Germinal center (tissue), 1 donor: ENCODE data around the gene DNER.
"Not testable (repeated sequence)": the region's sequence is repeated elsewhere in the genome, so short reads cannot be mapped to it uniquely, and the experiment has no call there.

Experiments used
- DNase-seq: peaks from one replicate; pipeline ENCODE4 v3.0.0; 2012; ENCODE audit warnings: mixed read lengths, low spot score

The DNER gene, protein sequence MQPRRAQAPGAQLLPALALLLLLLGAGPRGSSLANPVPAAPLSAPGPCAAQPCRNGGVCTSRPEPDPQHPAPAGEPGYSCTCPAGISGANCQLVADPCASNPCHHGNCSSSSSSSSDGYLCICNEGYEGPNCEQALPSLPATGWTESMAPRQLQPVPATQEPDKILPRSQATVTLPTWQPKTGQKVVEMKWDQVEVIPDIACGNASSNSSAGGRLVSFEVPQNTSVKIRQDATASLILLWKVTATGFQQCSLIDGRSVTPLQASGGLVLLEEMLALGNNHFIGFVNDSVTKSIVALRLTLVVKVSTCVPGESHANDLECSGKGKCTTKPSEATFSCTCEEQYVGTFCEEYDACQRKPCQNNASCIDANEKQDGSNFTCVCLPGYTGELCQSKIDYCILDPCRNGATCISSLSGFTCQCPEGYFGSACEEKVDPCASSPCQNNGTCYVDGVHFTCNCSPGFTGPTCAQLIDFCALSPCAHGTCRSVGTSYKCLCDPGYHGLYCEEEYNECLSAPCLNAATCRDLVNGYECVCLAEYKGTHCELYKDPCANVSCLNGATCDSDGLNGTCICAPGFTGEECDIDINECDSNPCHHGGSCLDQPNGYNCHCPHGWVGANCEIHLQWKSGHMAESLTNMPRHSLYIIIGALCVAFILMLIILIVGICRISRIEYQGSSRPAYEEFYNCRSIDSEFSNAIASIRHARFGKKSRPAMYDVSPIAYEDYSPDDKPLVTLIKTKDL

DNA sequence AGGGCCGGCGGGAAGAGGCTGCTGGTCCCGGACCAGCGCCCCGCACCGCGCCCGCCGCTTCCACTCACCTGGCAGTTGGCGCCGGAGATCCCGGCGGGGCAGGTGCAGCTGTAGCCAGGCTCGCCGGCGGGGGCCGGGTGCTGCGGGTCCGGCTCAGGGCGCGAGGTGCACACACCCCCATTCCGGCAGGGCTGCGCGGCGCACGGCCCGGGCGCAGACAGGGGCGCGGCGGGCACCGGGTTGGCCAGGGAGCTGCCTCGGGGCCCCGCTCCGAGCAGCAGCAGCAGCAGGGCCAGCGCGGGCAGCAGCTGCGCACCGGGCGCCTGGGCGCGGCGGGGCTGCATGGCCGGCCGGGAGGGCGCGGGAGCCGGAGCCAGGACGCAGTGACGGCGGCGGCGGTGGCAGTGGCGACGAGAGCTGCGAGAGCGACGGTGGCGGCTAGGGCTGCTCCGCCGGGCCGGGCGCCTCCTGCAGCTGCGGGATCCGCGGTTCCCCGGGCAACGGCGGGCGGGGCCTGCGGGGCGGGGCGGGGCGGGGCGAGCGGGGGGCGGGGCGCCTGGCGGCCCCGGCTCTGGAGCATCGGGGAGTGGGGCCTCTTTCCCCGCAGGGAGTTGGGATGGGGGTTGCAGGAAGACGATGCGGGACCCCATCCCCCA lies at the start of gene DNER:
Gene DNER, minus strand, starts transcription at position 476 of the 656 bp plus-strand sequence. Its CDS starts 132 bp downstream, at position 344.
- peak; percentile 85 for DNase-seq

DNA sequence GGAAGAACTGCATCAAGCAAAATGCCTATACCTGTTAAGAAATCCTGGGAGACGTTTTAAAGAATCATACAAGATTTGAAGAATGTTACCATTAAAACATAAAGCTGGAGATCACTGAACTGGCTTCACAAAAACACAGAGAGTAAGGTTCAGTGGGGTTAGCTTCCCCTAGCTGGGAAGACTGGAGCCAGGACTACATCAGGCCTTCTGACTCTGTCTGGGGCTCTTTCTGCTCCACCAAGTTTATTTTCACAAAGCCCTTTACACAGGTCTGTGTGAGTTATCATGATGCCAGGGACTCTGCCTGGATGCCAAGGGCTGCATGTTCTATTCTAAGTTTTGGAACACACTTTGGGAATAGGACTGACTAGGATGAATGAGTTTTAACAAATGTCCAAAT lies 47.3 kb upstream of the DNER start:
- no peak for DNase-seq

DNA sequence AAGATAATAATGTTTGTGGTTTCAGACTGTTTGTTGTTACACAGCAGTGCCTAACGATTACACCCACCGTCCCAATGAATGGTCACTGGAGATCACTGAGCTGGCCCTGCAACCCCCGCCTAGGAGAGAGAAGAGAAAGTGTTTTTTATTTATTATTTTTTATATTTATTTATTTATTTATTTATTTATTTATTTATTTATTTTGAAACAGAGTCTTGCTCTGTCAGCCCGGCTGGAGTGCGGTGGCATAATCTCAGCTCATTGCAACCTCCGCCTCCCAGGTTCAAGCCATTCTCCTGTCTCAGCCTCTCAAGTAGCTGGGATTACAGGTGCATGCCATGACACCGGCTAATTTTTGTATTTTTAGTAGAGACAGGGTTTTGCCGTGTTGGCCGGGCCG lies 43.1 kb upstream of the DNER start:
- not testable (repeated sequence) for DNase-seq

DNA sequence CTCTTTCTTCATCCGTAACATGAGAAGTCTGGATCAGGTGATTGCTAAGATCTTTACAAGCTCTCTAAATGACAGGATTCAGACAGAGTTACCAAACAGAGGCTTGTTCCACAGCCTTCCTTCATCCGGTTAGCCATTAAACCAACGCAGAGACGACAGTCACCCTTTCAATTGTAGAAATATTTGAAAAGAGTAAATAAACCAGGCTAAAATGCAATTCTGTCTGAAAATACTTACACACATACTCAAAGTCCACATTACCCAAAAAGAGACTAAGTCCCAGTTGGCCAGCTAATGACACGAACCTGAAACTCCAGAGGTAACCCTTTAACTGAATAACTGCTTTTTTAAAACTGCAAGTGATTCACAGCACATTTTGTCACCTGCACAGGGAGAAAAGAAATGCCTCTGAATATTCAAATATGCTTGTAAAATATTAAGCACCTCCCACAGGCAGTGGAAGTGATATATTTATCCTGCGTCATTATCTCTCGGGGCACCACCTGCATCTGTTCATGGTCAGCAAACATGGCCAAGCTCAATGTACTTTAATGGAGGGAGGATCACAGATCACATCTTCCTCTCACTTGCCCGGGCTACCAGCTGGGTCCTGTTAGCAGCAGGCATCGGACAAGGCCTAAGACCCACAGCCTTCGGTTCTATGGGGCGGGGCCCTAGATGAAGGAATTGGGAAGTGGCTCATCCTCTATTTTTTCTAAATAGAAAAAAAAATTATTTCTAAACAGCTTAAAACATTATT lies 38.8 kb upstream of the DNER start:
- no peak for DNase-seq

DNA sequence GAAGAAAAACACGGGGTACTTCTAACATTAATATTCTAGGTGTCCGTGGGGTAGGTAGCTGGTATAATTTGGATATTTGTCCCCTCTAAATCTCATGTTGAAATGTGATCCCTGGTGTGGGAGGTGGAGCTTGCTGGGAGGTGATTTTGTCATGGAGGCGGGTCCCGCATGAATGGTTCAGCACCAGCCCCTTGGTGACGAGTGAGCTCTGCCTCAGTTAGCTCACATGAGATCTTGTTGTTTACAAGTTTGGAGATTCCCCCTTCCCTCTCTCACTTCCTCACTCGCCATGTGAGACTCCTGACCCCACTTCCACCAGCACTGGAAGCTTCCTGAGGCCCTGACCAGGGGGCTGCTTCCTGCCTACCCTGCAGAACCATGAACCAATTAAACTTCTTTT lies 35.4 kb upstream of the DNER start:
- DNase-seq: no peak

DNA sequence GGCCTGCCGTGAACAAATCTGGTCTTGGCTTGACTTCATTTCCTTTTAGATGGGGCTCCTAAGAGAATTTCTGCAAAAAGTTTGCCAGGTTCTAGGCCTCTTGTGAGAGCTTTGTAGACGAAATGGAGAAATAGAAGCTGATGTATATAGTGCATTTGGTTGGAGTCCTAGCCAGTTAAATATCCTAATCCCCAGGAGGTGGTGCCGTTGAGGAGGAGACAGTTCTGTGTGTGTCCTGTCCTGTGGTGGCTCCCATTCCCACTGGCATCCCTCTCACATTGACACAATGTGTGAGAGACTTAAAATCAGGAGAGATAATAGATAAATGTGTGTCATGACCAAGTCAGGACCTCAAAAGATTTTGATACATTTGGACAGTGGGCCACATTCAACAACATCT lies 34.6 kb upstream of the DNER start:
- no peak for DNase-seq

DNA sequence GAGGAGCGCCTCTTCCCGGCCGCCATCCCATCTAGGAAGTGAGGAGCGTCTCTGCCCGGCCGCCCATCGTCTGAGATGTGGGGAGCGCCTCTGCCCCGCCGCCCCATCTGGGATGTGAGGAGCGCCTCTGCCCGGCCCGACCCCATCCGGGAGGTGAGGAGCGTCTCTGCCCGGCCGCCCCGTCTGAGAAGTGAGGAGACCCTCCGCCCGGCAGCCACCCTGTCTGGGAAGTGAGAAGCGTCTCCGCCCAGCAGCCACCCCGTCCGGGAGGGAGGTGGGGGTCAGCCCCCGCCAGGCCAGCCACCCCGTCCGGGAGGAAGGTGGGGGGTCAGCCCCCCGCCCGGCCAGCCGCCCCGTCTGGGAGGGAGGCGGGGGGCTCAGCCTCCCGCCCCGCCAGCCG lies 28.3 kb upstream of the DNER start:
- not testable (repeated sequence) for DNase-seq

DNA sequence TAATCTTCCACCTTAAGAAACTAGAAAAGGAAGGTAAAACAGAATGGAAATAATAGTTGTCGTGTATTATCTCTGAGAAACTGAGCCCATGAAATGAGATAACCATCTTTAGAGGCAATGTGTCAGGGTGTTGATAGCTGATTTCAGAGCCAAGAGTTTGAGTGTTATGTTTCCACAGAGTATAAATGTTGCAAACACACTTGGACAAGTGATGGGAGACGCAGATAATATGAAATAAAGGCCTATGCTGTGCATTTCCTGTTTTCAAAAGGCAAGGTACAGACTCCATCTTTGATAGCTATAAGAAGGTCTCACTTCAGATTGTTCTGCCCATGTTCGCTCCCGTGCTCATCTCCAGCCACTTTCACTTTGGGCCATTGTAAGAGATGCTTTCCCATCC lies 25.9 kb upstream of the DNER start:
- no peak for DNase-seq

DNA sequence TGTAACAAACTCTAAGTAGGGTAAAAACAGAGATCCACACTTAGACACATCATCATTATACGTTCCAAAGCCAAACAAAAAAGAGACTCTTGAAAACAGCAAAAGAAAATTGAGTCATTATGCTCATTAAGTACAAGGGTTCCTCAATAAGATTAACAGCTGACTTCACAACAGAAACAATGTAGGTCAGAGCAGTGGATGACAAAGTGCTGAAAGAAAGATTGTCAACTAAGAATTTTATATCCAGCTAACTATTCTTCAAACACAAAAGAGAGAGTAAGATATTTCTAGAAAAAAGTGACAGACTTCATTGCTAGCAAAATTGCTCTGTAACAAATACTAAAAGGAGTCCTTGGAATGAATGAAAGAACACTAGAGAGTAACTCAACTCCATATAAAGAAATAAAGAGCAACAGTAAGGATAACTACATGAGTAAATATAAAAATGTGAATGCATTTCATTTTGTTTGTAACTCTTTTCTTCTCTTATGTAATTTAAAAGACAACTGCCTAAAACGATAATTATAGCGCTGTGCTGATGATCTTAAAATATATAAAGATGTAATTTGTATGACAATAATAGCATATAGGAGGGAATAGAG lies 23.8 kb upstream of the DNER start:
- no peak for DNase-seq

DNA sequence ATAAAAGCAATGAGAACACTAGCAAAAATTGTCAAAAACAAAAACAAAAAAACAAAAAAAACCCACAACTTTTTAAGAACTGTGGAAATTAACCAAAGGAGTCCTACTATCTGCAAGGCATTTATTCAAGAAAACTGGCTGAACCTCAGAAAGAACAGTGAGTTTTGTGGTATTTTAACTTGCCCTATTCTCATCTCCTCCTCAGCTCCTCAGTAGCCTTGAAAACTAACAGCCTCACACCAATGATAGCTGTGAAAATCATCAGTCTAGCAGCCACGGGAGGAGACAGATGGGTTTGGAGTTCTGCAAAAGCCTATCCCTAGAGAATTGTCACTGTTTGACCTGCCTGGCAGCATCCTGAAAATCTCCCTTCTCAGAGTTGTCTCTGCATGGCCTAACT lies 20.1 kb upstream of the DNER start:
- no peak for DNase-seq

DNA sequence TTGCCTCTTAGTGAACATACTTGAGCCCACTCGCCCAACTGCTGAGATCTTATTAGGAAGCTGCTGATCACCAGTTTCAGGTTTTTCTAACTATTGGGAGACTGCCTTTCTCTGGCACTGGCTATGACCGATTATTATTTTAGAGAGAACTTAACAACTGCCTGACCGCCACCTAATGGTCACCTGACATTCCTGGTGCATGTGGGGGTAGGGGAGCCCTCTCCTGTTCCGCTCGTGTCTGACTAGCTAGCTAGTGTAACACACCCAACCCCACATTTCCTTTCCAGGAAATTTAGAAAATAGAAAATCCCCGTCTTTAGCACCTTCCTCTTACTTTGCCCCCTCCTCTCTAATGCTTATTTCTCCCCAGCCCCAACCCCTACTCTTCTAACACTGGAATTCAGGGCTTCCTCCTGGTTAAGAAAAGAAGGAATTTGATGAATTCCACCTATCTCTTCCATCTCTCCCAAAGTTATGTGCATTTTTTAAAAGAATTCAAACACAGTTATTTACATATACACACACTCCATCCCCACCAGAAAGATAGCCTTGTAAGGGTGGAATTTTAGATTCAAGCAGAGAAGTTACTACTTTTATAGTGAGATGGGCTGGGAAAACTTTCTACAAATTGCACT lies 19.4 kb upstream of the DNER start:
- DNase-seq: no peak

DNA sequence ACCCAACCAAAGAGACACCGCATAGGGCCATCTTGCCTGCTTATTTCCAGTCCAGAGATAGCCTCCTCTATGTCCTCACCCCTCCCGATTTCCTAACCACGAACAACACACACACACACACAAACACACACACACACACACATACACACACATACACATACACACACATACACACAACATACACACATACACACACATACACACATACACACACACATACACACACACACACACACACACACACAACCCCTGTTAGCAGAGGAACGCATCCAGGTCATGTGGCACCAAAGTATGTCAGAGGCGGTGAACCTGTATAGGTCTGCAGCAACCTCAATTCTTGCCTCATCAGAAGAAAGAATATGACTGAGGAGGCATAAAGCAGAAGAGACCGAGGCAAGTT lies 18.5 kb upstream of the DNER start:
- no peak for DNase-seq

DNA sequence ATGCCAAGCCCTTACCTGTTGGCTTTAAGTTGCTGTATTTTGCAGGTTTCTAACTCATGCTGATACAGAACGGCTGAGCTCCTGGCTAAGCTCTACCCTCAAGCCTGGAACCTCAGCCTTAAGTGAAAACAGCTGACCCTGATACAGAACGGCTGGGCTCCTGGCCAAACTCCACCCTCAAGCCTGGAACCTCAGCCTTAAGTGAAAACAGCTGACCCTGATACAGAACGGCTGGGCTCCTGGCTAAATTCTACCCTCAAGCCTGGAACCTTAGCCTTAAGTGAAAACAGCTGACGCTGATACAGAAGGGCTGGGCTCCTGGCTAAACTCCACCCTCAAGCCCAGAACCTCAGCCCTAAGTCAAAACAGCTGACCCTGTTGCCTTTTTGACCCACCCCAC lies 17.6 kb upstream of the DNER start:
- no peak for DNase-seq

DNA sequence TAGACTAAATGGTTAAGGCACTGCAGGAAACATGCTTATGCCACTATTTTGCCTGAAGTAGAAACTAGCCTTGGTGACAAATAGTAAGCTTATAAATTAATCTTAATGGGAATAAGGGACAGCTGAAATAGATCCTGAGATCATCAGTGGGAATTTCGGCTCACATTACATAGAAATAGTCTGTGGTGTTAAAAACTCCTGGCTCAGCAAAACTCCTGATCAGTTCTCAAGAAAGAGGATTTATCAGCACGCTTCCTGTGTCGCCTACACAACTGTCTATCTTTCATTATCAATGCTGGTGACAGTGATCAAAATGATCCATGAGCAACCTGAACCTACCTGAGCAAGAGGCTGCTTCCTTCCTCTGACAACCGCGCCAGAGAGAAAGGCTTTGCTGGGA lies 17.0 kb upstream of the DNER start:
- no peak for DNase-seq

DNA sequence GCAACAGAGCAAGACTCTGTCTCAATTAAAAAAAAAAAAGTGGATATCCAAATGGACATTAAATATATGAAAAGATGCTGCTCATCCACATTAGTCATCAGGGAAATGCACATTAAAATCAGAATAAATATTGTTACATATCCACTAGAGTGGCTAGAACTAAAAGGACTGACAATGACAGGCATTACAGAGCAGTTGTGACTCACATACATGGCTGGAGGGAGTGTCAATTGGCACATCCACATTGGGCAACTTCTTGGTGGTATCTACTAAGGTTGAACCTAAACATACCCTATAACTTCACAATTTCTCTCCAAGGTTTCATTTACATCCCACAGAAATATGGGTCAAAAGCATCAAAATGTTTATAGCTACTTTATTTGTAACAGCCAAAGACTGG lies 14.0 kb upstream of the DNER start:
- DNase-seq: no peak

DNA sequence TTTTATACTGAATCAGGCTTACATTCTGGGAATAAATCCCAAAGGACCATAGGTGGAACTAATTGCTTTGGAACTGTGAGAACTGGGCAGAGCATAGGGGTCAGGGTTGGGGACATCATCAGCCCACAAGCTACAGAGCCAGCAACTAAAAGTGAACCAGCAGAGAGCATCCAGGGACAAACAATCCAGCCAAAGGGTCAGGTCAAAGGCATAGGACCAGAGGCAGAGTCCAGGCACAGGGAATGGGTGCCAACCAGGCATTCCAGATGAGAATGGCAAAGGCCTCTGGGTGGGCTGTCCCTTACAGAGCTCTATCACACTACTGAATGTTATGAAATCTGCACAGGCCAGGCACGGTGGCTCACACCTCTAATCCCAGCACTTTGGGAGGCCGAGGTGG lies 12.3 kb upstream of the DNER start:
- DNase-seq: no peak

DNA sequence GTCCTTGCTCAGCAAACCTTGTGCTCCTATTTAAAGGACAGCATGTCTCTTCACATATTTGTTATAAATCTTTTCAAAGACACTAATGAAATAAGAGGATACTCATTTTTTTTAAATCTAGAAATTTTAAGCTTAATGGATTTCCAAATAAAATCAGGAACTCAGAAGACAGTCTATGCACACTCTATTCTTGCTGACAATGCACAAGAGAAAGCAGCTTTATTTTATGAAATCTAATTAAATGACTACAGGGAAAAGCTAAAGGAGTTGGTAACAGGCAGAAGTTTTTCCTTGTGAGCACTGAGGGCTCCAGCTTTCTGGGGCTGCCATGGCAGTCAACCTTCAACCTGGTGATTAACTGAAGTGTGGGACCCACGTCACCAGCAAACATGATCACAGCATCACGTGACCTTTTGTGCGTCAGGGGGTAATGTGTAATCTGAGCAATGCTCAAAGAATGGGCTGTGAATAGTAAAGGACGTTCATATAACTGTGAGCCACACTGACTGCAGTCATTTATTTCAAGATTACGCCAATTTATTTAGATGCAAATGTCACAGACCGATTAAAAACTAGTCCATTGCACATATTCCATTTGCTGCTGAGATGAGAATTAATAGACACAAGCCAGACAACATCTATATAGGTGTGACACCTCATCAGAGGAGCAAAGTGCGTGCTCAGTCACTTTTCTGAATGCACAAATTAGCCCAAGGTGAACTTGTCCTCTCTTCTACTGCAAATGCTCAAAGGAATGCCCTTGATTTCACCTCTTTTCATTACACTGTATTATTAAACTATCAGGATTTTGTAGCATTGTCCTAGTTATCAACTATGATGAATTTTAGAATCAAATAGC lies 11.6 kb upstream of the DNER start:
- DNase-seq: no peak

DNA sequence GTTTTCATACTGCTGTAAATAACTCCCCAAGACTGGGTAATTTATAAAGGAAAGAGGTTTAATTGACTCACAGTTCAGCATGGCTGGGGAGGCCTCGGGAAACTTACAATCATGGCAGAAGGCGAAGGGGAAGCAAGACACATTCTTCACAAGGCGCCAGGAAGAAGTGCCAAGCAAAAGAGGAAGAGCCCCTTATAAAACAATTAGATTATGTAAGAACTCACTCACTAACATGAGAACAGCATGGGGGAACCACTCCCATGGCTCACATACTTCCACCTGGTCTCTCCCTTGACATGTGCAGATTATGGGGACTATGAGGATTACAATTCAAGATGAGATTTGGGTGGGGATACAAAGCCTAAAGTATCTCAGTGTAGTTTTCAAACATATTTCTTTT lies 8.8 kb upstream of the DNER start:
- DNase-seq: not testable (repeated sequence)

DNA sequence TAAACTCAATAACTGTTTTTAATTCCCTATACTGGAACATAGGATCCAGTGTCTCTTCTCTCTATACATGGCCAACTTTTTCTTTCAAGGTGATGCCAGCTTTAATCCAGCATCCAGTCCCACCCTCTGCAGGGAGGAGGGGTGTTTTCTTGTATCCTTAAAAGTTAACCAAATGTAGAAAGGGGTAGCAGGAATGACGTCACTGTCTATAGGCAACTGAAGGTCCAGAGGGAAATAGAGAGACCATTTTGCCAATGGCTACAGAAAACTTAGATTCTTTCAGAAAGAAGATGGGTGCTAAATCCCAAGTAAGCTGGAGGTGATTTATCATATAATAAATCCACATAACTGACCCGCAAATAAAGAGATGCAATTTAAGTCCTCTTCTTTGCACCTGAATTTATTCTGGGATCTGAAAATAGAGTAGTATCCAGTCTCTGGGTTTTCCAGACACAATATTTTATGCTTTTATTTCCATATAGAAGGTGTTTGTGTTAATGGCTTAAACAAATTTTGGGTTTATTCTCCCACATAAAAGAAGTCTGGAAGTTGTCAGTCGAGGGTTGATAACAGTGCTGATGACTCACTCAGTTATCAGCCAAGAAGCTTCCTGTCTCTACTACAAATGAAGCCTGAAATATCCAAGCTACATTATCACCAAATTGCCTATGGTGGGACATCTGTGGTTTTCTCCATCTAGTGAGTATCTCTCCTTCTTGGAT lies 5.7 kb upstream of the DNER start:
- no peak for DNase-seq

DNA sequence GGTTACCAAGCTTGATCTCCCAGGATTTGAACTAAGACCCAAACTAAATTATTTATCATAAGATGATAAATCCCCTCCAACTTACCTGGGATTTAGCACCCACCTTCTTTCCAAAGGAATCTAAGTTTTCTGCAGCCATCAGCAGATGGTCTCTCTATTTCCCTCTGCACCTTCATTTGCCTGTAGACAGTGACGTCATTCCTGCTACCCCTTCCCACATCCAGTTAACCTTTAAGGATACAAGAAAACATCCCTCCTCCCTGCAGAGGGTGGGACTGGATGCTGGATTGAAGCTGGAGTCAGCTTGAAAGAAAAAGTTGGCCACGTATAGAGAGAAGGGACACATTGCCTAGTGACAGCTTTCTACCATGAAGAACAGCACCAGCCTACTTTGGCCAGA lies 3.7 kb upstream of the DNER start:
- no peak for DNase-seq
